SIG-M5 treated with dmso at 0.1 percent for 504 hours (cell line): Measurements from ENCODE around the gene HPSE.
"Not testable (repeated sequence)": the region's sequence is repeated elsewhere in the genome, so short reads cannot be mapped to it uniquely, and the experiment has no call there.

Source experiments
- DNase-seq: peaks from one replicate; lab custom pipeline; 2025; ENCODE audit not compliant: unreplicated experiment; lab: John Stamatoyannopoulos, UW

Gene HPSE

GRCh38 chr4:83284193-83285054, 50.2 kb downstream of the HPSE start, which contains the start of gene COQ2:
TSS of gene COQ2 (minus strand) at chr4:83284798. CDS start at chr4:83284764, 34 bp downstream.
- peak; percentile 93 for DNase-seq

GRCh38 chr4:83283181-83283580, 51.5 kb downstream of the HPSE start:
- DNase-seq = peak; percentile 64

GRCh38 chr4:83282049-83282535, 52.6 kb downstream of the HPSE start:
- DNase-seq = peak; percentile 70

GRCh38 chr4:83281307-83281706, 53.3 kb downstream of the HPSE start:
- peak; percentile 65 for DNase-seq

GRCh38 chr4:83276299-83277040, 58.2 kb downstream of the HPSE start:
- DNase-seq = peak; percentile 28

GRCh38 chr4:83273926-83274325, 60.7 kb downstream of the HPSE start:
- not testable (repeated sequence) for DNase-seq

GRCh38 chr4:83272900-83273299, 61.7 kb downstream of the HPSE start:
- peak; percentile 94 for DNase-seq

GRCh38 chr4:83269256-83269655, 65.4 kb downstream of the HPSE start:
- peak; percentile 45 for DNase-seq

GRCh38 chr4:83268491-83268890, 66.2 kb downstream of the HPSE start:
- DNase-seq = no peak

- no peak for DNase-seq
Observed at GRCh38 chr4:83267830-83268475, 66.7 kb downstream of the HPSE start.

GRCh38 chr4:83267121-83267829, 67.4 kb downstream of the HPSE start:
- DNase-seq = peak; percentile 89

- peak; percentile 34 for DNase-seq
Observed at GRCh38 chr4:83266689-83267088, 68.0 kb downstream of the HPSE start.

- DNase-seq = no peak
Observed at GRCh38 chr4:83263106-83263505, 71.5 kb downstream of the HPSE start.

- DNase-seq = no peak
Observed at GRCh38 chr4:83262682-83263081, 72.0 kb downstream of the HPSE start.

GRCh38 chr4:83261307-83261706, 73.3 kb downstream of the HPSE start:
- DNase-seq = no peak

- no peak for DNase-seq
Observed at GRCh38 chr4:83259586-83259985, 75.1 kb downstream of the HPSE start.

- no peak for DNase-seq
Observed at GRCh38 chr4:83258461-83258860, 76.2 kb downstream of the HPSE start.

GRCh38 chr4:83257811-83258210, 76.8 kb downstream of the HPSE start:
- DNase-seq = no peak

- DNase-seq = peak; percentile 24
Observed at GRCh38 chr4:83255584-83255983, 79.1 kb downstream of the HPSE start.

GRCh38 chr4:83252782-83253405, 81.8 kb downstream of the HPSE start:
- peak; percentile 88 for DNase-seq
